ENCODE results near the gene KRTAP4-11. TPM values are rescaled to one million over a fixed set of nuclear protein-coding genes. Genes with fewer than 3 reads are reported as not detected.

Gene KRTAP4-11
- total and polyA plus RNA-seq, 2 of the 13 experiments (the other 11 are each of a cell fraction or from before 2014, with no cell fraction given) = not detected

DNA sequence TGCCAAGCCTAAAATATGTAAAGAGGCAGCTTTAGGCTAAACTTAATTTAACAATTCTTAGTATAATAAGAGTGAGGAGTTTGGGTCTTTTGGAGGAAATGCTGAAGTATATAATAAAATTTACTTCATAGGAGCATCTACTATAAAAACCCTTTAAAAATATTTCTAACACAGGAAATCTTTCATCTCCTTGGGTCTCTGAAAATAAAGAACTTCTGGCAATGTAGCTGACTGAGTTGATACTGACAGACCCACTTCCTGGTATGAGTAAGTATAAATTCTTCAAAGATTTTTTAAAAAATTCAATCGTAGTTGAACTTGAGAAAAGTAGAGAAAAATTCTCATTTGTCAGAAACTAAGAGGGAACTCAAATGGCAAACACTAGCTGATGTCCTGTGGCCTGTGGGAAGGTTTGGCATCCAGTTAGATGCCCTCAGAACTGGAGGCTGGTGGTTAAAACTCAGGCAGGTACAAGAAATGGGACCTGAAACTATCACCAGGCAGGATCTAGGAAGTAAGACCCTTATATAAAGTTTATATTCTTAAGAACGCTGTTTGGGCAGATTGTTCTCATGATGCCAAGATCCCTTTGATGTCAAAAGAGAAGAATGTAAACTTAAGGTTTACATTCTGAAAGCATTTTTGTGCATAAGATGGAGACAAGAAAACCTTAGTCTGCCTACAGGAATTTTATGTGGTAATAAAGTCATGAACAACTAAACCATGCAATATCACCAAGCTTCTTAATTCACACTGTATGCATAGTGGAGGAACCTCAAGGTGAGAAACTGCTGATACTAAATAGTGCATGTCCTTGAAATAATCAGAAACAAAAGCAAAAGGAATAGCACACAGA is 15.9 kb upstream of the KRTAP4-11 start:
- no peak overlapping the region for H3K4me2 ChIP-seq (ENCODE audit: low read depth, low read length)
- H3K9me3 ChIP-seq (ENCODE audit: low read length) = no peaks in the 10 kb centered on the region
- ATAC-seq (no peak), FAIRE-seq (no peak), DNase-seq (ENCODE audit: low spot score) (no peak)
- H3K36me3 ChIP-seq (replicated peaks in 1 of 2; ENCODE audit: control insufficient read depth in 1 of 2, insufficient read depth in 2 of 2, low read length in 2 of 2) = no peaks in the 10 kb centered on the region
- intact Hi-C loops (cut with micrococcal nuclease; ENCODE audit: unreplicated experiment) (no loop called here), in situ Hi-C loops (cut with HindIII; ENCODE audit: extremely low pct_ligation_motif_present, low pct_unique_long_range_greater_than_20kb) (no loop called here)
- H4K20me1 ChIP-seq (ENCODE audit: insufficient read depth, low read length) = no peaks in the 10 kb centered on the region
- no peak overlapping the region for H2AFZ ChIP-seq (ENCODE audit: low read length)
- no peaks in the 10 kb centered on the region for H3K79me2 ChIP-seq (ENCODE audit: insufficient read depth, low read length)
- 0 out of 5 replicates have a peak, but pooled peaks cover 0 to 3% of the 10 kb centered on the region in 2 experiments for H3K27me3 ChIP-seq (ENCODE audit: control insufficient read depth in 1 of 2, insufficient read depth in 2 of 2, low read length in 2 of 2)
- ChIA-PET POLR2A (no interaction called here), CTCF (ENCODE audit: low intra/inter-chr PET ratio, low total read pairs) (no interaction called here)
- no TSS peak for BruUV-seq (replicated peaks)
- no peak overlapping the region for H3K27ac ChIP-seq (ENCODE audit: extremely low read length, insufficient read depth, low read length)
- no peak overlapping the region for H3K4me3 ChIP-seq (replicated peaks in 1 of 3; ENCODE audit: insufficient read depth in 1 of 3, low read depth in 2 of 3, low read length in 3 of 3)
- WGBS (ENCODE audit: low lambda C conversion rate) = 43% methylated on average over 2 of the region's 2 CpGs
- H3K4me1 ChIP-seq (ENCODE audit: insufficient read depth, low read length) = no peaks in the 10 kb centered on the region
- no peak overlapping the region for H3K9ac ChIP-seq (ENCODE audit: insufficient read depth, low read depth, low read length)
- TF ChIP-seq, protein P1, sequence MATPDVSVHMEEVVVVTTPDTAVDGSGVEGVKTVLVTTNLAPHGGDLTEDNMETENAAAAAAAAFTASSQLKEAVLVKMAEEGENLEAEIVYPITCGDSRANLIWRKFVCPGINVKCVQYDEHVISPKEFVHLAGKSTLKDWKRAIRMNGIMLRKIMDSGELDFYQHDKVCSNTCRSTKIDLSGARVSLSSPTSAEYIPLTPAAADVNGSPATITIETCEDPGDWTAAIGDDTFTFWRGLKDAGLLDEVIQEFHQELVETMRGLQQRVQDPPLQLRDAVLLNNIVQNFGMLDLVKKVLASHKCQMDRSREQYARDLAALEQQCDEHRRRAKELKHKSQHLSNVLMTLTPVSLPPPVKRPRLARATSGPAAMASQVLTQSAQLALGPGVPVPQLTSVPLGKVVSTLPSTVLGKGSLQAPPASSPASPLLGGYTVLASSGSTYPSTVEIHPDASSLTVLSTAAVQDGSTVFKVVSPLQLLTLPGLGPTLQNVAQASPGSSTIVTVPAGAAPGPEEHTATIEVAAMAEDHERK (CRISPR knock-in tag; IDR thresholded peaks at IDR 0.05; ENCODE audit: low read depth) = no peak
- TF ChIP-seq CCDC6 (CRISPR knock-in tag; IDR thresholded peaks at IDR 0.05) (no peak), MAFK (conservative IDR thresholded peaks at IDR 0.05 in 1 of 2, IDR thresholded peaks at IDR 0.05 in 1 of 2; ENCODE audit: low read length in 2 of 2) (no peak), FOXK2 (IDR thresholded peaks at IDR 0.05) (no peak), KIAA2018 (CRISPR knock-in tag; IDR thresholded peaks at IDR 0.05; ENCODE audit: borderline replicate concordance) (no peak), ARHGAP35 (CRISPR knock-in tag; IDR thresholded peaks at IDR 0.05; ENCODE audit: borderline replicate concordance) (no peak), ZNF800 (CRISPR knock-in tag; IDR thresholded peaks at IDR 0.05) (no peak), RELA (CRISPR knock-in tag; IDR thresholded peaks at IDR 0.05) (no peak)
- TF ChIP-seq, protein P2, sequence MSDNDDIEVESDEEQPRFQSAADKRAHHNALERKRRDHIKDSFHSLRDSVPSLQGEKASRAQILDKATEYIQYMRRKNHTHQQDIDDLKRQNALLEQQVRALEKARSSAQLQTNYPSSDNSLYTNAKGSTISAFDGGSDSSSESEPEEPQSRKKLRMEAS (IDR thresholded peaks at IDR 0.05) = no peak
- TF ChIP-seq, protein P3, sequence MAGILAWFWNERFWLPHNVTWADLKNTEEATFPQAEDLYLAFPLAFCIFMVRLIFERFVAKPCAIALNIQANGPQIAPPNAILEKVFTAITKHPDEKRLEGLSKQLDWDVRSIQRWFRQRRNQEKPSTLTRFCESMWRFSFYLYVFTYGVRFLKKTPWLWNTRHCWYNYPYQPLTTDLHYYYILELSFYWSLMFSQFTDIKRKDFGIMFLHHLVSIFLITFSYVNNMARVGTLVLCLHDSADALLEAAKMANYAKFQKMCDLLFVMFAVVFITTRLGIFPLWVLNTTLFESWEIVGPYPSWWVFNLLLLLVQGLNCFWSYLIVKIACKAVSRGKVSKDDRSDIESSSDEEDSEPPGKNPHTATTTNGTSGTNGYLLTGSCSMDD (CRISPR knock-in tag; IDR thresholded peaks at IDR 0.05) = no peak
